Kidney (tissue), 14 donors: ENCODE measurements around the gene HOXC13. TPM values are rescaled to one million over a fixed set of nuclear protein-coding genes. Genes with fewer than 3 reads are reported as not detected.

Source experiments
- DNase-seq, 5 donors: peaks; one replicate each; pipeline ENCODE4 v3.0.0-alpha.2; 2013 to 2020
- FAIRE-seq: peaks from 2 replicates; lab custom pipeline; 2012; peaks lifted over from hg19 to GRCh38; lab: Jason Lieb, UNC
- H3K27ac ChIP-seq, 2 donors: one replicate each; pipeline ENCODE4 v1.7.0; 2013; ENCODE audit warnings: low read depth in 2 of 2, low read length in 2 of 2, inconsistent platforms in 1 of 2
- H3K27me3 ChIP-seq: one replicate; pipeline ENCODE4 v1.7.1; 2013; ENCODE audit warnings: low read length, inconsistent platforms; ENCODE audit not compliant: control insufficient read depth, insufficient read depth
- H3K36me3 ChIP-seq, 3 donors: one replicate each; pipeline versions ENCODE4 v1.7.0 to v1.7.1; 2013; ENCODE audit warnings: low read length in 3 of 3, control low read depth in 1 of 3, inconsistent platforms in 1 of 3; ENCODE audit not compliant: insufficient read depth in 3 of 3, control insufficient read depth in 2 of 3
- H3K4me1 ChIP-seq, 3 donors: one replicate each; pipeline versions ENCODE4 v1.7.0 to v1.7.1; 2013; ENCODE audit warnings: low read length in 3 of 3, inconsistent platforms in 1 of 3, low read depth in 1 of 3; ENCODE audit not compliant: control insufficient read depth in 2 of 3, insufficient read depth in 2 of 3
- H3K4me3 ChIP-seq, 3 donors: one replicate each; pipeline versions ENCODE4 v1.7.0 to v1.8.1; 2013; ENCODE audit warnings: low read length in 3 of 3, control low read depth in 1 of 3, inconsistent platforms in 1 of 3
- H3K9ac ChIP-seq, 3 donors: one replicate each; pipeline versions ENCODE4 v1.7.0 to v1.7.1; 2013; ENCODE audit warnings: low read length in 3 of 3, control low read depth in 1 of 3, inconsistent platforms in 1 of 3
- H3K9me3 ChIP-seq, 3 donors: one replicate each; pipeline versions ENCODE4 v1.7.0 to v1.7.1; 2013; ENCODE audit warnings: low read length in 3 of 3, control low read depth in 1 of 3, inconsistent platforms in 1 of 3; ENCODE audit not compliant: control insufficient read depth in 2 of 3, insufficient read depth in 1 of 3
- CTCF ChIP-seq: IDR thresholded peaks from 3 replicates; pipeline ENCODE4 v1.5.1; 2012; ENCODE audit warnings: mild to moderate bottlenecking, moderate library complexity, borderline replicate concordance; ENCODE audit not compliant: insufficient read depth; ENCODE audit errors: extremely low read depth
- intact Hi-C: fragments of 100-400 bp; cut with DNase I; formaldehyde crosslinking; loops from one replicate; pipeline ENCODE4 v1.11.1; 2022
- polyA plus RNA-seq: library from polyadenylated mRNA; stranded (reverse); fragments of 350-450 nt; fragmentation: Illumina TruSeq; extraction: RNeasy Lipid Tissue Mini Kit (QIAGEN cat#74804); gene quantifications from one replicate; pipeline ENCODE4 v1.2.3, GENCODE V29; 2014; ENCODE audit warnings: low read depth, low replicate concordance; ENCODE audit not compliant: insufficient read depth
- total RNA-seq: library from RNA; stranded (reverse); fragmentation: NEBNext Ultra II Directional; extraction: Animal tissue kit (Norgen Biotek cat#: 25700); gene quantifications from one replicate; pipeline ENCODE4 v1.2.1, GENCODE V29; 2021
- donor health status: control.
- donor health status: control.
- donor health status: control.
- donor health status: control.
- donor health status: control.
- donor health status: DM: yes; HTN: yes; CAD: no.
- donor health status: Normal renal cell carcinoma (clear cell type).

The HOXC13 gene
- total and polyA plus RNA-seq, 2 donors from 2014 or later = not detected

GRCh38 chr12:53932915-53933314, 5.7 kb upstream of the HOXC13 start:
- H3K4me1 ChIP-seq = no peaks in the 10 kb centered on the region
- H3K27ac ChIP-seq = no peak overlapping the region
- FAIRE-seq = no peak
- no peaks in the 10 kb centered on the region for H3K36me3 ChIP-seq
- no peak overlapping the region for H3K9ac ChIP-seq
- H3K9me3 ChIP-seq = no peaks in the 10 kb centered on the region
- no peak overlapping the region for H3K4me3 ChIP-seq
- DNase-seq = no peak
- intact Hi-C loops = no loop called here
- no peak for TF ChIP-seq CTCF
- H3K27me3 ChIP-seq = peaks cover 96% of the 10 kb centered on the region

- intact Hi-C loops = no loop called here
- Histone ChIP-seq H3K4me1 (peaks cover 0 to 2% (median 0%) of the 10 kb centered on the region in 3 donors), H3K27ac (no peak overlapping the region), H3K4me3 (no peak overlapping the region), H3K9me3 (no peaks in the 10 kb centered on the region), H3K27me3 (peaks cover 82% of the 10 kb centered on the region), H3K9ac (no peak overlapping the region), H3K36me3 (no peaks in the 10 kb centered on the region)
- DNase-seq = peak in 2 of 5 donors; percentile 38 to 59
- no peak for TF ChIP-seq CTCF
- FAIRE-seq = no peak
These were observed 3.0 kb upstream of the HOXC13 start for GRCh38 chr12:53935383-53936341.

- intact Hi-C loops = no loop called here
- Histone ChIP-seq H3K4me1 (peaks cover 0 to 2% (median 0%) of the 10 kb centered on the region in 3 donors), H3K4me3 (no peak overlapping the region), H3K9ac (no peak overlapping the region), H3K27ac (no peak overlapping the region), H3K27me3 (peaks cover 82% of the 10 kb centered on the region), H3K36me3 (no peaks in the 10 kb centered on the region), H3K9me3 (no peaks in the 10 kb centered on the region)
- FAIRE-seq (no peak), DNase-seq (no peak)
- TF ChIP-seq CTCF = no peak
These were observed 1.5 kb upstream of the HOXC13 start for GRCh38 chr12:53937099-53937498.
